Measurements from ENCODE around the gene PDE4D.

Gene PDE4D

GRCh38 chr5:59346982-59347381 lies 546.5 kb downstream of the PDE4D start:
- H3K4me3 ChIP-seq (ENCODE audit: low read length), result no peak overlapping the region
- no peaks in the 10 kb centered on the region for H3K36me3 ChIP-seq (ENCODE audit: insufficient read depth, low read depth, low read length)
- H3K9ac ChIP-seq (ENCODE audit: low read depth, low read length), result no peak overlapping the region
- H3K9me3 ChIP-seq (ENCODE audit: insufficient read depth, low read depth, low read length), result no peaks in the 10 kb centered on the region
- no peaks in the 10 kb centered on the region for H3K4me1 ChIP-seq (ENCODE audit: insufficient read depth, low read length)
- H3K27me3 ChIP-seq (ENCODE audit: insufficient read depth, low read length), result no peaks in the 10 kb centered on the region
- no peak overlapping the region for H3K27ac ChIP-seq (ENCODE audit: low read length)

GRCh38 chr5:59346514-59346913 lies 547.0 kb downstream of the PDE4D start:
- Histone ChIP-seq H3K4me1 (ENCODE audit: insufficient read depth, low read length) (no peaks in the 10 kb centered on the region), H3K27ac (ENCODE audit: low read length) (no peak overlapping the region), H3K36me3 (ENCODE audit: insufficient read depth, low read depth, low read length) (no peaks in the 10 kb centered on the region), H3K9me3 (ENCODE audit: insufficient read depth, low read depth, low read length) (no peaks in the 10 kb centered on the region), H3K27me3 (ENCODE audit: insufficient read depth, low read length) (no peaks in the 10 kb centered on the region), H3K9ac (ENCODE audit: low read depth, low read length) (no peak overlapping the region), H3K4me3 (ENCODE audit: low read length) (no peak overlapping the region)

GRCh38 chr5:59342181-59342580 lies 551.3 kb downstream of the PDE4D start:
- no peak overlapping the region for H3K27ac ChIP-seq (ENCODE audit: low read length)
- H3K9me3 ChIP-seq (ENCODE audit: insufficient read depth, low read depth, low read length), result no peaks in the 10 kb centered on the region
- H3K36me3 ChIP-seq (ENCODE audit: insufficient read depth, low read depth, low read length), result no peaks in the 10 kb centered on the region
- no peak overlapping the region for H3K9ac ChIP-seq (ENCODE audit: low read depth, low read length)
- H3K4me1 ChIP-seq (ENCODE audit: insufficient read depth, low read length), result no peaks in the 10 kb centered on the region
- H3K4me3 ChIP-seq (ENCODE audit: low read length), result no peak overlapping the region
- H3K27me3 ChIP-seq (ENCODE audit: insufficient read depth, low read length), result no peaks in the 10 kb centered on the region

GRCh38 chr5:59341760-59342159 lies 551.8 kb downstream of the PDE4D start:
- no peaks in the 10 kb centered on the region for H3K36me3 ChIP-seq (ENCODE audit: insufficient read depth, low read depth, low read length)
- no peak overlapping the region for H3K9ac ChIP-seq (ENCODE audit: low read depth, low read length)
- H3K4me1 ChIP-seq (ENCODE audit: insufficient read depth, low read length), result no peaks in the 10 kb centered on the region
- H3K27me3 ChIP-seq (ENCODE audit: insufficient read depth, low read length), result no peaks in the 10 kb centered on the region
- no peak overlapping the region for H3K4me3 ChIP-seq (ENCODE audit: low read length)
- no peak overlapping the region for H3K27ac ChIP-seq (ENCODE audit: low read length)
- no peaks in the 10 kb centered on the region for H3K9me3 ChIP-seq (ENCODE audit: insufficient read depth, low read depth, low read length)

GRCh38 chr5:59341155-59341554 lies 552.4 kb downstream of the PDE4D start:
- H3K9ac ChIP-seq (ENCODE audit: low read depth, low read length), result no peak overlapping the region
- no peak overlapping the region for H3K27ac ChIP-seq (ENCODE audit: low read length)
- no peaks in the 10 kb centered on the region for H3K4me1 ChIP-seq (ENCODE audit: insufficient read depth, low read length)
- no peaks in the 10 kb centered on the region for H3K9me3 ChIP-seq (ENCODE audit: insufficient read depth, low read depth, low read length)
- no peak overlapping the region for H3K4me3 ChIP-seq (ENCODE audit: low read length)
- no peaks in the 10 kb centered on the region for H3K36me3 ChIP-seq (ENCODE audit: insufficient read depth, low read depth, low read length)
- no peaks in the 10 kb centered on the region for H3K27me3 ChIP-seq (ENCODE audit: insufficient read depth, low read length)

GRCh38 chr5:59340637-59341036 lies 552.9 kb downstream of the PDE4D start:
- Histone ChIP-seq H3K36me3 (ENCODE audit: insufficient read depth, low read depth, low read length) (no peaks in the 10 kb centered on the region), H3K9ac (ENCODE audit: low read depth, low read length) (no peak overlapping the region), H3K9me3 (ENCODE audit: insufficient read depth, low read depth, low read length) (no peaks in the 10 kb centered on the region), H3K4me1 (ENCODE audit: insufficient read depth, low read length) (no peaks in the 10 kb centered on the region), H3K27ac (ENCODE audit: low read length) (no peak overlapping the region), H3K27me3 (ENCODE audit: insufficient read depth, low read length) (no peaks in the 10 kb centered on the region), H3K4me3 (ENCODE audit: low read length) (no peak overlapping the region)

GRCh38 chr5:59337240-59337639 lies 556.3 kb downstream of the PDE4D start:
- Histone ChIP-seq H3K27ac (ENCODE audit: low read length) (no peak overlapping the region), H3K4me1 (ENCODE audit: insufficient read depth, low read length) (no peaks in the 10 kb centered on the region), H3K27me3 (ENCODE audit: insufficient read depth, low read length) (no peaks in the 10 kb centered on the region), H3K36me3 (ENCODE audit: insufficient read depth, low read depth, low read length) (no peaks in the 10 kb centered on the region), H3K4me3 (ENCODE audit: low read length) (no peak overlapping the region), H3K9ac (ENCODE audit: low read depth, low read length) (no peak overlapping the region), H3K9me3 (ENCODE audit: insufficient read depth, low read depth, low read length) (no peaks in the 10 kb centered on the region)

- Histone ChIP-seq H3K9ac (ENCODE audit: low read depth, low read length) (no peak overlapping the region), H3K4me1 (ENCODE audit: insufficient read depth, low read length) (no peaks in the 10 kb centered on the region), H3K9me3 (ENCODE audit: insufficient read depth, low read depth, low read length) (no peaks in the 10 kb centered on the region), H3K4me3 (ENCODE audit: low read length) (no peak overlapping the region), H3K27me3 (ENCODE audit: insufficient read depth, low read length) (no peaks in the 10 kb centered on the region), H3K27ac (ENCODE audit: low read length) (no peak overlapping the region), H3K36me3 (ENCODE audit: insufficient read depth, low read depth, low read length) (no peaks in the 10 kb centered on the region)
Observed at GRCh38 chr5:59335544-59335943, 558.0 kb downstream of the PDE4D start.

- Histone ChIP-seq H3K27me3 (ENCODE audit: insufficient read depth, low read length) (no peaks in the 10 kb centered on the region), H3K27ac (ENCODE audit: low read length) (no peak overlapping the region), H3K36me3 (ENCODE audit: insufficient read depth, low read depth, low read length) (no peaks in the 10 kb centered on the region), H3K4me3 (ENCODE audit: low read length) (no peak overlapping the region), H3K9ac (ENCODE audit: low read depth, low read length) (no peak overlapping the region), H3K4me1 (ENCODE audit: insufficient read depth, low read length) (no peaks in the 10 kb centered on the region), H3K9me3 (ENCODE audit: insufficient read depth, low read depth, low read length) (no peaks in the 10 kb centered on the region)
Observed at GRCh38 chr5:59333416-59333815, 560.1 kb downstream of the PDE4D start.

- no peaks in the 10 kb centered on the region for H3K9me3 ChIP-seq (ENCODE audit: insufficient read depth, low read depth, low read length)
- H3K4me3 ChIP-seq (ENCODE audit: low read length), result no peak overlapping the region
- no peaks in the 10 kb centered on the region for H3K4me1 ChIP-seq (ENCODE audit: insufficient read depth, low read length)
- H3K36me3 ChIP-seq (ENCODE audit: insufficient read depth, low read depth, low read length), result no peaks in the 10 kb centered on the region
- H3K27me3 ChIP-seq (ENCODE audit: insufficient read depth, low read length), result no peaks in the 10 kb centered on the region
- no peak overlapping the region for H3K9ac ChIP-seq (ENCODE audit: low read depth, low read length)
- H3K27ac ChIP-seq (ENCODE audit: low read length), result no peak overlapping the region
Observed at GRCh38 chr5:59332236-59332973, 561.1 kb downstream of the PDE4D start.

- no peaks in the 10 kb centered on the region for H3K9me3 ChIP-seq (ENCODE audit: insufficient read depth, low read depth, low read length)
- H3K4me1 ChIP-seq (ENCODE audit: insufficient read depth, low read length), result no peaks in the 10 kb centered on the region
- no peaks in the 10 kb centered on the region for H3K27me3 ChIP-seq (ENCODE audit: insufficient read depth, low read length)
- H3K27ac ChIP-seq (ENCODE audit: low read length), result no peak overlapping the region
- no peaks in the 10 kb centered on the region for H3K36me3 ChIP-seq (ENCODE audit: insufficient read depth, low read depth, low read length)
- H3K4me3 ChIP-seq (ENCODE audit: low read length), result no peak overlapping the region
- no peak overlapping the region for H3K9ac ChIP-seq (ENCODE audit: low read depth, low read length)
Observed at GRCh38 chr5:59330680-59331079, 562.8 kb downstream of the PDE4D start.

GRCh38 chr5:59328709-59329296 lies 564.7 kb downstream of the PDE4D start:
- no peaks in the 10 kb centered on the region for H3K27me3 ChIP-seq (ENCODE audit: insufficient read depth, low read length)
- H3K4me3 ChIP-seq (ENCODE audit: low read length), result no peak overlapping the region
- no peak overlapping the region for H3K27ac ChIP-seq (ENCODE audit: low read length)
- H3K9me3 ChIP-seq (ENCODE audit: insufficient read depth, low read depth, low read length), result no peaks in the 10 kb centered on the region
- H3K4me1 ChIP-seq (ENCODE audit: insufficient read depth, low read length), result no peaks in the 10 kb centered on the region
- H3K9ac ChIP-seq (ENCODE audit: low read depth, low read length), result no peak overlapping the region
- H3K36me3 ChIP-seq (ENCODE audit: insufficient read depth, low read depth, low read length), result no peaks in the 10 kb centered on the region
